Stimulated activated CD8-positive, alpha-beta memory T cell treated with anti-CD3 and anti-CD28 coated beads, Interleukin-12 subunit alpha, Interleukin-12 subunit beta, amount 100 ng/mL, for 4 hours (primary cell): Measurements from ENCODE around the gene DIRAS1.
"Not testable (repeated sequence)": the region's sequence is repeated elsewhere in the genome, so short reads cannot be mapped to it uniquely, and the experiment has no call there.

Experiments used
- DNase-seq: peaks from one replicate; pipeline ENCODE4 v3.0.0-alpha.2; 2020; ENCODE audit warnings: low read depth

The DIRAS1 gene

GRCh38 chr19:2726904-2727639 is 5.9 kb upstream of the DIRAS1 start:
- DNase-seq = no peak

GRCh38 chr19:2726160-2726855 is 5.1 kb upstream of the DIRAS1 start:
- no peak for DNase-seq

- DNase-seq = no peak
Measured at GRCh38 chr19:2724148-2724557, 3.0 kb upstream of the DIRAS1 start.

GRCh38 chr19:2723747-2724146 is 2.6 kb upstream of the DIRAS1 start:
- DNase-seq = no peak

GRCh38 chr19:2723345-2723715 is 2.2 kb upstream of the DIRAS1 start:
- DNase-seq = no peak

GRCh38 chr19:2722541-2723344 is 1.6 kb upstream of the DIRAS1 start:
- no peak for DNase-seq

GRCh38 chr19:2721570-2722540 is 683 bp upstream of the DIRAS1 start:
- DNase-seq = no peak

GRCh38 chr19:2719920-2720776 is 1.0 kb downstream of the DIRAS1 start:
- no peak for DNase-seq

- no peak for DNase-seq
Measured at GRCh38 chr19:2719232-2719735, 1.9 kb downstream of the DIRAS1 start.

GRCh38 chr19:2717638-2718541 is 3.3 kb downstream of the DIRAS1 start:
- no peak for DNase-seq

GRCh38 chr19:2716722-2717637 is 4.2 kb downstream of the DIRAS1 start:
- no peak for DNase-seq

GRCh38 chr19:2716275-2716650 is 4.9 kb downstream of the DIRAS1 start:
- DNase-seq = no peak

GRCh38 chr19:2715470-2716274 is 5.5 kb downstream of the DIRAS1 start:
- DNase-seq = no peak

- DNase-seq = no peak
Measured at GRCh38 chr19:2714531-2715269, 6.5 kb downstream of the DIRAS1 start.

GRCh38 chr19:2714102-2714501 is 7.1 kb downstream of the DIRAS1 start:
- not testable (repeated sequence) for DNase-seq

GRCh38 chr19:2713170-2713569 is 8.0 kb downstream of the DIRAS1 start:
- not testable (repeated sequence) for DNase-seq

- DNase-seq = no peak
Measured at GRCh38 chr19:2711875-2712205, 9.3 kb downstream of the DIRAS1 start.
